Vagina (tissue), 2 donors: ENCODE data around the gene RNASEH2B.

Experiments used
- CTCF ChIP-seq, 3 experiments: fragments of 450-650 bp in 2 of 3; fragments of 200-600 bp in 1 of 3; sonication (generic) in 1 of 3; IDR thresholded peaks; one replicate each; pipeline ENCODE4 v1.5.1; 2017 to 2019; ENCODE audit warnings: antibody characterized with exemption in 3 of 3, mild to moderate bottlenecking in 2 of 3, moderate library complexity in 2 of 3
- POLR2A ChIP-seq, 2 donors: fragments of 450-650 bp; IDR thresholded peaks; one replicate each; pipeline ENCODE4 v1.6.1; 2017; ENCODE audit warnings: antibody characterized with exemption in 2 of 2, mild to moderate bottlenecking in 2 of 2, moderate library complexity in 2 of 2

GRCh38 chr13:50990818-50991506 is 81.4 kb downstream of the RNASEH2B start:
- TF ChIP-seq CTCF (IDR thresholded peaks at IDR 0.05) (no peak), POLR2A (IDR thresholded peaks at IDR 0.05) (no peak)
